Effector memory CD4-positive, alpha-beta T cell (primary cell): ENCODE data around the gene ARHGEF17.

Experiments
- DNase-seq, 3 donors: peaks; one replicate each; pipeline ENCODE4 v3.0.0-alpha.2; 2020
- H3K27ac ChIP-seq: 2 replicates; pipeline ENCODE4 v1.7.0; 2013; ENCODE audit warnings: mild to moderate bottlenecking, low read length, moderate library complexity; ENCODE audit not compliant: insufficient read depth, poor library complexity, severe bottlenecking
- H3K27me3 ChIP-seq: replicated peaks from 2 replicates; pipeline ENCODE4 v1.7.0; 2013; ENCODE audit warnings: mild to moderate bottlenecking, low read length; ENCODE audit not compliant: insufficient read depth, control insufficient read depth, poor library complexity, severe bottlenecking
- H3K36me3 ChIP-seq: 2 replicates; pipeline ENCODE4 v1.7.0; 2013; ENCODE audit warnings: mild to moderate bottlenecking, low read length, moderate library complexity; ENCODE audit not compliant: control insufficient read depth, insufficient read depth
- H3K4me1 ChIP-seq: 2 replicates; pipeline ENCODE4 v1.7.0; 2013; ENCODE audit warnings: low read length, mild to moderate bottlenecking; ENCODE audit not compliant: control insufficient read depth, insufficient read depth, poor library complexity, severe bottlenecking
- H3K4me3 ChIP-seq: 2 replicates; pipeline ENCODE4 v1.7.0; 2013; ENCODE audit warnings: low read length, low read depth, mild to moderate bottlenecking; ENCODE audit not compliant: insufficient read depth, poor library complexity, severe bottlenecking
- H3K9me3 ChIP-seq: 2 replicates; pipeline ENCODE4 v1.7.0; 2013; ENCODE audit warnings: mild to moderate bottlenecking, low read length, moderate library complexity; ENCODE audit not compliant: control insufficient read depth

The ARHGEF17 gene

DNA sequence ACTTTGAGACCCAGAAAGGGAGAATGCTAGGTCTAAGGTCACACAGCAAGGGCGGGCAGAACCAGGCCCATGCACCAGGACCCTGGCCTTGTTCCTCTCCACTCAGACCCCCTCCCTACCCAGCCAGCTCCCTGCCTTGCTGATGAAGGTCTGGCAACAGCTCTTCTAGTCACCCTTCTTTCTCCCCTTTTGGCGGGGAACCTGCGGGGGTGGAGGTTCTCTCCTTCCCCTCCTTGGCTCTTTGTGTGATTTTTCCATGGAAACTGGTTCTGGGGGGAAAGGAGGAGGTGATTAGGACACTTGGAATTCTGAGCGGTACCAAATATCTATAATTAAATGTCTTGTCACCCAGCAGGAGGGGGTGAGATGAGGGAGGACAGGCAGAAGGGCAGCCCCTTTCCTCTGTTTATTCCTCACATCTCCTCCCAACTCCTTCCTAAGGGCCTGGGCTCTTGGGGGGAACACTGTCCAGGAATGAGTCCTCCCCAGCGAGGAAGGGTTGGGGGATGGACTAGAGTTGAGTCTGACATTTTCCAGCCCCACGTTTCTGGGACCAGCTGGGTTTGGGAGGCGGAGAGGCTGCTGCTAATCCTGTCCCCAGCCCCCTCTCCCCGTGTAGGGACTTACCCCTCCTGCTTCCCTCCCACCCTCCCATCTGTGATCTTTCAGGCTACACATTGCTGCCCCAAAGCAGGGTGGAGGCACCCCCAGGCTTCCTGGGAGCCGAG is 7.4 kb downstream of the ARHGEF17 start:
- no peaks in the 10 kb centered on the region for H3K36me3 ChIP-seq
- H3K9me3 ChIP-seq: no peaks in the 10 kb centered on the region
- no peak overlapping the region for H3K27ac ChIP-seq
- no peaks in the 10 kb centered on the region for H3K27me3 ChIP-seq
- DNase-seq: no peak
- no peak overlapping the region for H3K4me3 ChIP-seq
- H3K4me1 ChIP-seq: no peaks in the 10 kb centered on the region

- Histone ChIP-seq H3K9me3 (no peaks in the 10 kb centered on the region), H3K27ac (no peak overlapping the region), H3K36me3 (no peaks in the 10 kb centered on the region), H3K4me3 (no peak overlapping the region), H3K27me3 (no peaks in the 10 kb centered on the region), H3K4me1 (no peaks in the 10 kb centered on the region)
- DNase-seq: no peak
These were observed 8.3 kb downstream of the ARHGEF17 start for GRCh38 chr11:73316422-73316821.

GRCh38 chr11:73317373-73317772 is 9.3 kb downstream of the ARHGEF17 start:
- Histone ChIP-seq H3K36me3 (no peaks in the 10 kb centered on the region), H3K27ac (no peak overlapping the region), H3K4me3 (no peak overlapping the region), H3K4me1 (no peaks in the 10 kb centered on the region), H3K9me3 (no peaks in the 10 kb centered on the region), H3K27me3 (no peaks in the 10 kb centered on the region)
- no peak for DNase-seq

DNA sequence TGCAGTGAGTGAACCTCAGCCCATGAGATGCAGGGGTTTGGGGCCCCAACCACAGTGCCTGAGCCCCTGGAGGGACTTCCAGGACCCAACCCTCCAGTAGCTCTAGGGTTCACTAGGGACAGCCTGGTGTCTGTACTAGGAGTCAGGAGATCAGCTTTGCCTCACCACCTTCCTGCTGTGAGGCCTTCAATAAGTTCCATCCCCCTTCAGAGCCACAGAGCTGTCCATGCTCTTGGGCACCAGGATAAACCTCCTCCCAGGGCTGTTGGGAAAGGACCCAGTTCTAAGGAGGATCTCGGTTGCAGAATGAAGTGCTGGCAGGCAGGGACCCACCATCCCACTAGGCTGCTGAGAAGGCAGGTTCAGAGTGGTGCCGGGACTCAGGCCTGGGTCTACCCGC is 9.7 kb downstream of the ARHGEF17 start:
- Histone ChIP-seq H3K4me3 (no peak overlapping the region), H3K9me3 (no peaks in the 10 kb centered on the region), H3K4me1 (no peaks in the 10 kb centered on the region), H3K27me3 (no peaks in the 10 kb centered on the region), H3K27ac (no peak overlapping the region), H3K36me3 (no peaks in the 10 kb centered on the region)
- no peak for DNase-seq

- Histone ChIP-seq H3K27ac (no peak overlapping the region), H3K27me3 (no peaks in the 10 kb centered on the region), H3K36me3 (no peaks in the 10 kb centered on the region), H3K4me1 (no peaks in the 10 kb centered on the region), H3K9me3 (no peaks in the 10 kb centered on the region), H3K4me3 (no peak overlapping the region)
- DNase-seq: no peak
These were observed 10.5 kb downstream of the ARHGEF17 start for GRCh38 chr11:73318501-73319011.

DNA sequence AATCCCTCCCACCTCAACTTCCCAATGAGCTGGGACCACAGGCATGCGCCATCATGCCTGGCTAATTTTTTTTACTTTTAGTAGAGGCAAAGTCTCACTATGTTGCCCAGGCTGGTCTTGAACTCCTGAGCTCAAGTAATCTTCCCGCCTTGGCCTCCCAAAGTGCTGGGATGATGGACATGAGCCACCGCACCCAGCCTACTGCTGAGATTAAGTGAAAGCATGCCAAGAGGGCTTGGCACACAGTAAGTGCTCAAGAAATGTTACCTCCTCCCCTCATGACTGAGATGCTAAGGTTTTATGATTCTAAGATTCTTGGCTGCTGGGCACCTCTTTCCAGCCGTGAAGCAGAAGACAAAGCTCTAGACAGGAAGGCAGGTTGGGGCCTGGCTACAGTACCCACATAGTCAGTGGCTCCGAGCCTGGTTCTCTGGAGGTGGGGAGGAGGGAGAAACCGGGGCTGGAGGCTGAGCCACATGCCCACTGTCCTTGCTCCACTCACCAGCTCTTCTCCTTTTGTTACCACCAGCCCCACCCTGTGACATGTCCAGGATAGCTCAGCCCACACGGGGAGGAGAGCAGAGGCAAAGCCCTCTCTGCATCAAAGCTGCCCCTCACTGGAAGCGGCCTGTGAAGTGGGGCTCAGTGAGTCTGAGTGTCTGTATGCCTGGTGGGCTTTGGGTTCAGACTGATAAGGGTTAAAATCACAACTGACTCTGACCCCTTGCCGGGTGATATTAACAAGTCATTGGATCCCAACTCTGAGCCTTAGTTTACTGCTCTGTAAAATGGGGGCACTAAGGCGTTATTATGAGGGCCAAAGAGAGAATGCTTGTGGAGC is 12.9 kb downstream of the ARHGEF17 start:
- no peaks in the 10 kb centered on the region for H3K27me3 ChIP-seq
- no peak for DNase-seq
- H3K36me3 ChIP-seq: no peaks in the 10 kb centered on the region
- H3K4me1 ChIP-seq: no peaks in the 10 kb centered on the region
- H3K27ac ChIP-seq: no peak overlapping the region
- no peak overlapping the region for H3K4me3 ChIP-seq
- no peaks in the 10 kb centered on the region for H3K9me3 ChIP-seq

DNA sequence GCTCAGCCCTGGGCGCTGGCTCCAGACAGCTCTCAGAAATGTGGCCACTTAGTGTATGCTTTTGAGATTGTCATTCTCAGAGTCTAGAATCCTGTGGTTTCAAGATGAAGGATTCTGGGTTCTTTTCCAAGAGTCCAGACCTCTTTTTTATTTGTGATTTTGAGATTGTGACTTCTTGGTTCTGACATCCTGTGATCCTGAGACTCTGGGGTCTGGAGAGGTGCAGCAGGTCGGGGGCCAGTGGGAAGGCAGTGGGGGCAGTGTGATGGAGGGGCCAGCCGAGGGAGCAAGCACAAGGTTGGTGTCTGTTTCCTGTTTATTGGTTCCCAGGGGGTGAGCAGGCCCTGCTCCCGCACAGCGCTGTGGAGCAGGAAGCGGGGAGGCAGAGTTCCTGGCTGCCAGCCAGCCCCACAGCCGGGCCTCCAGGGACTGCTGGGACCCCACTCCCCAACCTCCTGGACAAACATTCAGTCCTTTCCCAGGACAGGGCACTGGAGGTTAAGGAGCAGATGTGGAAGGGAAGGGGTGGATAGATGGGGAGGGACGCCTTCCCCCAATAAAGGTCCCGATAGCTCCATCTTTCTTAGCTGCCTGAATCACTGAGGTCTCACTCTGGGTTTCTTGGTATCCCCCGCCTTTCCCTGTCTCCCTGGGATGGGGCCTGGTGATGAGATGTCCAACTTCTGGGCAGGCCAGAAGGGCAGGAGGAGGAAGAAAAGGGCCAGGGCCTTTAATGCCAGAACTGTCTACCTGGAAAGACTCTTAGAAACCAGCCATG is 13.7 kb downstream of the ARHGEF17 start:
- no peak for DNase-seq
- Histone ChIP-seq H3K36me3 (no peaks in the 10 kb centered on the region), H3K27ac (no peak overlapping the region), H3K9me3 (no peaks in the 10 kb centered on the region), H3K27me3 (no peaks in the 10 kb centered on the region), H3K4me1 (no peaks in the 10 kb centered on the region), H3K4me3 (no peak overlapping the region)

DNA sequence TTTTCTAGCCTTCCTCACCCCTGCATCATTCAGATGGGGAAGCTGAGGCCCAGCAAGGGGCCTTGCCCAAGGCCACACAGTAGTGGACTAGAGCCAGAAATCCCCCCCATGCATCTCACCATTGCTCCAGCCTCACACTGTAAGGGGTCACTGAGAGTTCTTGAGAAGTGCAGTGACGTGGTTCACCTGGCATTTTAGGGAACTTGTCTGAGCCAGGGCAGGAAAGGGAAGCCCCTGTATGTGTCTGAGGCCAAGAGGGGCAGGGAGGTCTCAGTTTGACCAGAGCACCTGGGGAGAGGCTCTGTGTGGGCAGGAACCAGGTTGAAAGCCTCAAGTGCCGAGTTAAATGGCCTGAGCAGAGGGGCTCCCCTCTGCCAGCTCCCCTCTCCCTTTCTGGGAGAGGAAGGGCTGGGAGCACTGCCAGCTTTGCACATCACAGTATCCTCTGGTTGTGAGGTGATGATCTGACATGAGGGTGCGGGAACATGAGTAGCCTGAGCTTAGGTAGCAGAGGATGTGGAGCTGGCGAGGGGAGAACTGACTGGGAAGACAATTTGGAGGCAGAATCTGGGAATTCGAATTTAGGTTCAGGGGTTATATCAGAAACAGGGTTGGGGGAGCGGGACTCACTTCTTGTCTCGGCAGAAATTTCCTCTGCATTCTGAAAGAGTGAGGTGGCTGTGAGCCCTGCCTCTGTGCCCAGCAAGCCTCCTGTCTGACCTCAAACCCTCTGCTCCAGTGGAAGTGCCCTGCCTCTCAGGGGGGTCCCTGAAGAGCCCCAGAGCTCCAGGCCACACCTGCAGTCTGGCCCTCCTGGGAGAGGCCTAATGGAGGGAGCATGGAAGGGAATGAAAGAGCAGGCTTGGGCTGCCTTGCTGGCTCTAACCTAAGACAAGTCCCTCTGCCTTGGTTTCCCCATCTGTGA is 14.6 kb downstream of the ARHGEF17 start:
- Histone ChIP-seq H3K27ac (no peak overlapping the region), H3K4me3 (no peak overlapping the region), H3K9me3 (no peaks in the 10 kb centered on the region), H3K36me3 (no peaks in the 10 kb centered on the region), H3K27me3 (no peaks in the 10 kb centered on the region), H3K4me1 (no peaks in the 10 kb centered on the region)
- DNase-seq: no peak

DNA sequence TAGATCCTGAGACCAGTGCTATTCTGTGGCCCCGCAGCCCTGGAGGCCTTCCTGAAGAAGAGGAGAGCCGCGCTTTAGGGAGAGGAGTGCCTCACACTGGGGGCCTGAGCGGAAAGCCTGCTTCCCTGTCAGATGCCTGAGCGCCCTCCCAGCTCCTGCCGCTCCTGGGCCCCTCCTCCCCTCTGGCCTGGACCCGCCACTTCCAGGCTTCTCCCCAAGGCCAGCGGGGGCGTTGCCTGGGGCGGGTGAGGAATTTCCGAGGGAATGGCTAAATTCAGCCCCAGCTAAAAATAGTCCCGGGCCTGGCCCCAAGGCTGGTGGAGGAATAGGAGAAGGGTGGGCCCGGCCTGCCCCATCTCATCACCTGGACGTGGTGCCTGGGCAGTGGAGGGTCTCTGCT is 15.4 kb downstream of the ARHGEF17 start:
- Histone ChIP-seq H3K36me3 (no peaks in the 10 kb centered on the region), H3K9me3 (no peaks in the 10 kb centered on the region), H3K27ac (no peak overlapping the region), H3K27me3 (no peaks in the 10 kb centered on the region), H3K4me1 (no peaks in the 10 kb centered on the region), H3K4me3 (no peak overlapping the region)
- DNase-seq: no peak
